Type B pancreatic cell (in vitro differentiated cells): ENCODE measurements around the gene LYPLA2. TPM values are rescaled to one million over a fixed set of nuclear protein-coding genes. Genes with fewer than 3 reads are reported as not detected.

Experiments
- DNase-seq: peaks from one replicate; pipeline ENCODE4 v3.0.0; 2021; ENCODE audit warnings: mixed read lengths; ENCODE audit not compliant: unreplicated experiment; ENCODE audit errors: extremely low spot score
- H3K27ac Mint-ChIP-seq: 2 replicates; pipeline ENCODE4 v1.8.0; 2021; ENCODE audit warnings: mild to moderate bottlenecking, mixed read lengths
- H3K27me3 Mint-ChIP-seq: 2 replicates; pipeline ENCODE4 v1.8.0; 2021; ENCODE audit warnings: mixed read lengths
- H3K36me3 Mint-ChIP-seq: 2 replicates; pipeline ENCODE4 v1.8.0; 2021; ENCODE audit warnings: mixed read lengths
- H3K4me1 Mint-ChIP-seq: one replicate; pipeline ENCODE4 v1.8.0; 2021; ENCODE audit warnings: mixed read lengths; ENCODE audit not compliant: unreplicated experiment
- H3K4me3 Mint-ChIP-seq: 2 replicates; pipeline ENCODE4 v1.8.0; 2021; ENCODE audit warnings: mild to moderate bottlenecking, mixed read lengths
- H3K9me3 Mint-ChIP-seq: 2 replicates; pipeline ENCODE4 v1.8.0; 2021; ENCODE audit warnings: mixed read lengths
- total RNA-seq: library from RNA; stranded (reverse); gene quantifications from 2 replicates; pipeline ENCODE4 v1.2.1, GENCODE V29; 2021; ENCODE audit warnings: low replicate concordance
- TF ChIP-seq, protein P1 (sequence below): fragments of 200-600 bp; sonication (generic); conservative IDR thresholded peaks from 2 replicates; pipeline ENCODE4 v1.5.0; 2021; ENCODE audit warnings: antibody characterized with exemption, mild to moderate bottlenecking

The LYPLA2 gene
- total RNA-seq, 1 donor from 2014 or later = 83.6 TPM

DNA sequence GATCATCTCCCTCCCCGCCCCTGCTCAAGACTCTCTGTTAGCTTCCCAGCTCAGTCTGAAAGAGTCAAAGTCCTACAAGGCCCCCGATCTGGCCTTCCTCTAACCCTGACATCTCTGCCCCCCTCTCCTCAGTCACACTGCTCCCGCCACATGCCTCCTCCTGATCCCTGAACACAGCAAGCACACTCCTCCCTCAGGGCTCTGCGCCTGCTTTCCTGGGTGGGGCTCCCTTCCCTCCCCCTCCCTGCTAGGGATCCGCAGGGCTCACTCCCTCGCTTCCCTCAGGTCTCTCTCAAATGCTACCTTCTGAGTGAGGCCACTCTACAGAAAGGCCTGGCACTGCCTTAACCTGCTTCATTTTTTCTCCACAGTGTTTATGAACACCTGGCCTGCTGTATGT lies 15.3 kb downstream of the LYPLA2 start:
- TF ChIP-seq, protein P1, sequence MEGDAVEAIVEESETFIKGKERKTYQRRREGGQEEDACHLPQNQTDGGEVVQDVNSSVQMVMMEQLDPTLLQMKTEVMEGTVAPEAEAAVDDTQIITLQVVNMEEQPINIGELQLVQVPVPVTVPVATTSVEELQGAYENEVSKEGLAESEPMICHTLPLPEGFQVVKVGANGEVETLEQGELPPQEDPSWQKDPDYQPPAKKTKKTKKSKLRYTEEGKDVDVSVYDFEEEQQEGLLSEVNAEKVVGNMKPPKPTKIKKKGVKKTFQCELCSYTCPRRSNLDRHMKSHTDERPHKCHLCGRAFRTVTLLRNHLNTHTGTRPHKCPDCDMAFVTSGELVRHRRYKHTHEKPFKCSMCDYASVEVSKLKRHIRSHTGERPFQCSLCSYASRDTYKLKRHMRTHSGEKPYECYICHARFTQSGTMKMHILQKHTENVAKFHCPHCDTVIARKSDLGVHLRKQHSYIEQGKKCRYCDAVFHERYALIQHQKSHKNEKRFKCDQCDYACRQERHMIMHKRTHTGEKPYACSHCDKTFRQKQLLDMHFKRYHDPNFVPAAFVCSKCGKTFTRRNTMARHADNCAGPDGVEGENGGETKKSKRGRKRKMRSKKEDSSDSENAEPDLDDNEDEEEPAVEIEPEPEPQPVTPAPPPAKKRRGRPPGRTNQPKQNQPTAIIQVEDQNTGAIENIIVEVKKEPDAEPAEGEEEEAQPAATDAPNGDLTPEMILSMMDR = no peak
- Mint-ChIP-seq H3K4me3 (no peak overlapping the region), H3K27ac (no peak overlapping the region), H3K4me1 (peaks cover under 1% of the 10 kb centered on the region), H3K9me3 (no peaks in the 10 kb centered on the region), H3K36me3 (peaks cover 17% of the 10 kb centered on the region), H3K27me3 (no peaks in the 10 kb centered on the region)
- DNase-seq = no peak

DNA sequence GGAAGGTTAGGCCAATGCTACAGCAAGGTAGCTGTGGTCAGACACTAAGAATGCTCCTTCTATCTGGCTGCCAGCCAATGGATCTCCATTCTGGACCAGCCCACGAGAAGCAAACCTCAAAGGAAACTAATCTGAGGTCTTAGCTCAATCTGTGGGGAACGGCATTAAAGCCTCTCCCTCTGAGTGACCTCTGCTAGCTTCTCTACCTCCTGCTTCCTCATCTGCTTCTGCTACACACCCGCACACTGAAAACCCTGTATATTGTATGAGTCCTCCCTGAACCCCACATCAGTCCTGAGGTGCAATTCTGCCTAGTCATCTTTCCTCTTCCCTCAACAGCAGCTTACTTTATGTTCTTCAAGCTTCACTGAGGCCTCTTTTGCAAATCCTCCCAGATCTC lies 16.5 kb downstream of the LYPLA2 start:
- H3K4me3 Mint-ChIP-seq = no peak overlapping the region
- no peak for DNase-seq
- no peaks in the 10 kb centered on the region for H3K27me3 Mint-ChIP-seq
- H3K9me3 Mint-ChIP-seq = no peaks in the 10 kb centered on the region
- H3K4me1 Mint-ChIP-seq = no peaks in the 10 kb centered on the region
- no peak overlapping the region for H3K27ac Mint-ChIP-seq
- TF ChIP-seq, protein P1 = no peak
- H3K36me3 Mint-ChIP-seq = peaks cover 17% of the 10 kb centered on the region

DNA sequence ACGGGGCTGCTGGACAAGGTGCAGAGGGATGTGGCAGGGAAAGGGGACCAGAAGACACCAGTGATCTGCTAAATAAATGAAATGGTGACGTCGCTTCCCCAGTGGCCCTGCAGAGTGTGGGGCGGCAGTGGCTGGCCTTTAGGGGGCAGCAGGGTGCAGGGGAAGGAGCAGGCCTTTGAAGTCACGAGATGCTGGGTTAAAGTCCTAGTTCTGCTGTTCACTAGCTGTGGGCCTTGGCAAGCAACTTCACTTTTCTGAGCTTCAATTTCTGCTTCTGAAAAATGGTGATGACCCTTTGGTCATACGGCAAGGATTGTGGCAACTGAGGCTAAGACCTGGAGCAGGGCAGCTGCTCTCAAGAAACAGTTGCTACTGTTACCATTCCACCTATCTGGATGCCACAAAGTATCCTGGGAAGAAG lies 18.8 kb downstream of the LYPLA2 start:
- Mint-ChIP-seq H3K9me3 (no peaks in the 10 kb centered on the region), H3K4me1 (no peaks in the 10 kb centered on the region), H3K27me3 (no peaks in the 10 kb centered on the region), H3K27ac (no peak overlapping the region), H3K4me3 (no peak overlapping the region), H3K36me3 (peaks cover 13% of the 10 kb centered on the region)
- no peak for DNase-seq
- TF ChIP-seq, protein P1 = peak; percentile 76

DNA sequence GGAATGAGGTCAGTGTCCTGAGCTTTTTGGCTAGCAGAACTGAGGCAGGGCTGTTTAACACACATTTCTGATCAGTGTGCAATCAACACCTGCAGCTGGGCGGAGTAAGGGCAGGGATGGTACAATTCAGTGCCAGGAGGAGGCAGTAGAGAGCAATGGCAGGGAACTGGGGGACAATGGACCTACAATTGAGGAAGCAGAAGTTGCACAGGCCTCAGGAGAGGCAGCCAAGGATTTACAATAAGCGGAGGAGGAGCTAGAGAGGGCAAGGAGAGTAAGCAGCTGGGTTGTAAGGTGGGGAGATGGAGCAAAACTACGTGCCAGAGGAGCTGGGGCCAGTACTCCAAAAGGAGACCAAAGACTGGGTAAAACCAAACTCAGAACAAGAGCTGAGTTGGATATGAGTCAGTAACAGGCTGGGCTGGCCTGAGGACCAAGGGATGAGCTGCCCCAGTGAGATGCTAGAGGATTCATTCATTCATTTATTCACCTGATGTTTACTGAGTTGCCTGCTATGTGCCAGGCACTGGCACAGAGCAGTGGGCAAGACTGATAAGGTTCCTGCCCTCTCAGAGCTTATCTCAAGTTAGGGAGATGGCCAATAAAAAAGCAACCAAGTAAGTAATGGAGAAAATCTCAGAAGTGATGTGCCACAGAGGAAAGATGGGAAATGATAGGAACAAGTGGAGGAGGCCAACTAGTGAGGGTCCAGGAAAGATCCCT lies 20.0 kb downstream of the LYPLA2 start:
- no peak for DNase-seq
- TF ChIP-seq, protein P1 = peak; percentile 71
- Mint-ChIP-seq H3K4me1 (no peaks in the 10 kb centered on the region), H3K9me3 (no peaks in the 10 kb centered on the region), H3K36me3 (peaks cover 8% of the 10 kb centered on the region), H3K27ac (no peak overlapping the region), H3K4me3 (no peak overlapping the region), H3K27me3 (no peaks in the 10 kb centered on the region)

DNA sequence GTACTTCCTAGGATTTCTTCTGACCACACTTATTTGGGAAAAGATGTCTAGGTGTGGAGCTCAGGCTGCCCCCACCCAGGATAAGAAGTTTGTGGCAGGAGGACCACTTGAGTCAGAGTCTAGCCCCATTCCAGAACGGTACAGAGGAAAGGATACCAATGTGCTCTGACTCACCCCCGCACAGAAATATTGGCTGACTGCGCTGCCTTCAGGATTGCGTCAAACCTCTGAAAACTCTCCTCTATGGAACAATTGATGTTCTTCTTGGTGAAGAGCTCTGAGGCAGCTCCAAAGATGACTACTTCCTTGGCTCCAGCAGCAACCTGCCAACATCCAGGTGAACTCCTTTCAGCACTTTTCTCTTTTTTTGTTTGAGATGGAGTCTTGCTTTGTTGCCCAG lies 23.1 kb downstream of the LYPLA2 start:
- H3K27me3 Mint-ChIP-seq = no peaks in the 10 kb centered on the region
- peaks cover 3% of the 10 kb centered on the region for H3K36me3 Mint-ChIP-seq
- no peak for DNase-seq
- no peak overlapping the region for H3K4me3 Mint-ChIP-seq
- no peaks in the 10 kb centered on the region for H3K9me3 Mint-ChIP-seq
- no peaks in the 10 kb centered on the region for H3K4me1 Mint-ChIP-seq
- TF ChIP-seq, protein P1 = no peak
- H3K27ac Mint-ChIP-seq = no peak overlapping the region
